ENCODE results near the gene DNMT3B.

DNA sequence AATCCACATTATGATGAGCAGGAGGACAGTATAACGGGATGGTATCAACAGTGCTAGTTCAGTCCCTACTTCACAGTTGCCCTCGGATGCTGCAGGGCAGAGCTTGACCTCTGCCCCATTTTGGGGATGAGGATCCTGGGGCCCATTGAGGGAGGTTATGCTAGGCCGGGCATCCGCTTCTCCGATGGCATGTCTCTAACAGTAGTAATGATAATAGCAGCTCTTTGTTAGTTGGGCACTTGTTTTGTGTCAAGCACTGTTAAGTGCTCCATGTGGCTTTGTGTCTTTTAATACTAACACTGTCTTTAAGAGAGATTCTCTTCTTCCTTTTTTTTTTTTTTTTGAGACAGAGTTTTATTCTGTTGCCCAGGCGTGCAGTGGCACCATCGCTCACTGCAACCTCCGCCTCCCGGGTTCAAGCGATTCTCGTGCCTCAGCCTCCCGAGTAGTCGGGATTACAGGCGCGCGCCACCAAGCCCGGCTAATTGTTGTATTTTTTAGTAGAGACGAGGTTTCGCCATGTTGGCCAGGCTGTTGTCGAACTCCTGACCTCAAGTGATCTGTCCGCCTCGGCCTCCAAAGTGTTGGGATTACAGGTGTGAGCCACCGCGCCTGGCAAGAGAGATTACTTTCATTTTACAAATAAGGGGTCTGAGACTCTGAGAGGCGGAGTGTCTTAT is 58.7 kb downstream of the DNMT3B start:
- TF ChIP-seq GATA3 (IDR thresholded peaks at IDR 0.05; ENCODE audit: low read depth, low read length) (no peak), GATA2 (IDR thresholded peaks at IDR 0.05; ENCODE audit: low read depth, low read length) (no peak)

Measured in SH-SY5Y (cell line).